LNCaP clone FGC (cell line): ENCODE data around the gene SLC35F1.
A peak's percentile ranks its signal among the peaks of the same experiment; 100 is the strongest.

Experiments used
- DNase-seq: peaks from one replicate; pipeline ENCODE4 v3.0.0-alpha.2; 2011; ENCODE audit warnings: low read depth
- H3K4me3 ChIP-seq: 2 replicates; pipeline ENCODE4 v1.5.1; 2011; ENCODE audit warnings: mild to moderate bottlenecking, low read depth, low read length, control low read depth
- TF ChIP-seq, protein P1 (sequence below): IDR thresholded peaks from 2 replicates; pipeline ENCODE4 v1.5.1; 2012; ENCODE audit warnings: mild to moderate bottlenecking; ENCODE audit not compliant: control insufficient read depth, insufficient read depth; ENCODE audit errors: extremely low read depth

The SLC35F1 gene

DNA sequence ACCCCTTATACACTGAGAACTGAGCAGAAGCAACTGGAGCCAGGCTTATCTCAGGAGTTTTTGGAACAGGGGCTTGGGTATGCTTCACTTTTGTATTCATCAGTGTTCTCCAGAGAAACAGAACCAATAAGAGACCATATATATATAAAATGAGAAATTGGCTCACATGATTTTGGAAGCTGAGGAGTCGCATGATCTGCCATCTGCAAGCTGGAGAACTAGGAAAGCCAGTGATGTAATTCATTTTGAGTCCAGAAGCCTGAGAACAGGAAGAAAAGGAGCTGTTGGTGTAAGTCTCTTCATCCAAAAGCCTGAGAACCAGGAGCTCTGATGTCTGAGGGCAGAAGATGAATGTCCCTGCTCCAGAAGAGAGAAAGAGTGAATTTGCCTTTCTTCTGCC is 272.0 kb downstream of the SLC35F1 start:
- TF ChIP-seq, protein P1, sequence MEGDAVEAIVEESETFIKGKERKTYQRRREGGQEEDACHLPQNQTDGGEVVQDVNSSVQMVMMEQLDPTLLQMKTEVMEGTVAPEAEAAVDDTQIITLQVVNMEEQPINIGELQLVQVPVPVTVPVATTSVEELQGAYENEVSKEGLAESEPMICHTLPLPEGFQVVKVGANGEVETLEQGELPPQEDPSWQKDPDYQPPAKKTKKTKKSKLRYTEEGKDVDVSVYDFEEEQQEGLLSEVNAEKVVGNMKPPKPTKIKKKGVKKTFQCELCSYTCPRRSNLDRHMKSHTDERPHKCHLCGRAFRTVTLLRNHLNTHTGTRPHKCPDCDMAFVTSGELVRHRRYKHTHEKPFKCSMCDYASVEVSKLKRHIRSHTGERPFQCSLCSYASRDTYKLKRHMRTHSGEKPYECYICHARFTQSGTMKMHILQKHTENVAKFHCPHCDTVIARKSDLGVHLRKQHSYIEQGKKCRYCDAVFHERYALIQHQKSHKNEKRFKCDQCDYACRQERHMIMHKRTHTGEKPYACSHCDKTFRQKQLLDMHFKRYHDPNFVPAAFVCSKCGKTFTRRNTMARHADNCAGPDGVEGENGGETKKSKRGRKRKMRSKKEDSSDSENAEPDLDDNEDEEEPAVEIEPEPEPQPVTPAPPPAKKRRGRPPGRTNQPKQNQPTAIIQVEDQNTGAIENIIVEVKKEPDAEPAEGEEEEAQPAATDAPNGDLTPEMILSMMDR, result no peak
- DNase-seq, result no peak
- H3K4me3 ChIP-seq, result no peak overlapping the region

DNA sequence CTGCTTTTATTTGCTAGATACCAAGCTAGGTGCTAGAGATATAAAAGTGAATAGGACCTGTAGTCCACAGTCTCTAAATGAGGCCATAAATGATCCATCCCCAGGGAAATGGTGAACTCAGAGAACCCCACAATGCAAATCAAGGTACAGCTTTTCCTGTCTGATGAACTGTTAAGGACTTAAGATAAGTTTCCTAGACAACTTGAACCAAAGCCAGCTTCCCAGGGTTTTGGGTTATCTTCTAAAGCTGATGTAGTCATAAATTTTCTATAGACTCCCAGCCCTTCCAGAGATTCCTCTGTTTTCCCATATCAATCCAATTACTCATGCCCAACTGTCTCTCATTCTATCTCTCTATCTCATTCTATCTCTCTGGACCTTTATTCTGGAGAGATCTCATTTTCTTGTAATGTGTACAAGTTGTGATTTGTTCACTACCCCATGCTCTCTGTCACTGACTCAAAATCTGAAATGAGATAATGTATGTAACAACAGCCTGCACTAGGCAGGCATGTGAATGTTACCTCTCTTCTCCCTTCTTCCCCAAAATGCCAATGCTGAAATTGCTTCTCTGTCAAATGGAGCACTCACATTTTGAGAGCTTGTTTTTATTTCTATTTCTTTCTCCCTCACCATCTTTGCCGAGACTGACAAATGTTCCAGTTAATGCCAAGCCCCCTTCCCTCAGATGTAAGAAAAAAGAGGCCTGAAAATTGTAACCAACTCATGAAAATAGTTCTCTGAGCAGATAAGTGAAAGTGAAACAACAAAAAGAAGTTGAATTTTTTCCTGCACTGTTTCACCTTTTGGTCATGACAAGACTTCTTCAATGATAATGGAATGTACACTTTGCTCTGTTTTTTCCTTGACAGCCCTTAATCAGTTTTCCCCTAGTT is 279.9 kb downstream of the SLC35F1 start:
- no peak for DNase-seq
- TF ChIP-seq, protein P1, result no peak
- H3K4me3 ChIP-seq, result no peak overlapping the region

DNA sequence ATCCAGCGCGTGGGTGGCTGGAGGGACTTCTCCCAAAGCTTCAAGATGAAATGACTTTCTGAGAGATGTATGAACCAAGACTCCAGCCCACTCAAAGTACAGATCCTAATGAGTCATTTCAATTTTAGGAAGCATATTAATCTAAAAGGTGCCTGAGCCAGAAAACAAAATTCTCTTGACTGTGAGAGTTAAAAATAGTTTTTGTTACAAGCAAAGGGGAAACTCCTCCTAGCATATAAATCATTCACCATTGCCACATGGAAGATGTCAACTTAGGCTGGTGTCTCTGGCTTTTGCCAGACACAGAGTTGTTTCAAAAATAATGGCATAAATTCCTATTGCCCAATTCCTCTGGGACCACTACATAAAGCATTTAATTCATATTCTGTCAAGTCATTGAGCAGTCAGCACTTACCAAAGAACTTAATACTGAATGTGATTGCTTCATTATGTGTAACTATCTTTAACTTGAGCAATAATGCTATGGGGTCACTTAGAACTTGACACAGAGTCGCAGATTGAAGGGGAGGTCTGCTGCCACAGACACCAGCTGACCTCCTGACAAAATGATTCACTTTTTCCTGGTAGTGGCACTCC is 280.6 kb downstream of the SLC35F1 start:
- no peak overlapping the region for H3K4me3 ChIP-seq
- TF ChIP-seq, protein P1, result no peak
- no peak for DNase-seq

DNA sequence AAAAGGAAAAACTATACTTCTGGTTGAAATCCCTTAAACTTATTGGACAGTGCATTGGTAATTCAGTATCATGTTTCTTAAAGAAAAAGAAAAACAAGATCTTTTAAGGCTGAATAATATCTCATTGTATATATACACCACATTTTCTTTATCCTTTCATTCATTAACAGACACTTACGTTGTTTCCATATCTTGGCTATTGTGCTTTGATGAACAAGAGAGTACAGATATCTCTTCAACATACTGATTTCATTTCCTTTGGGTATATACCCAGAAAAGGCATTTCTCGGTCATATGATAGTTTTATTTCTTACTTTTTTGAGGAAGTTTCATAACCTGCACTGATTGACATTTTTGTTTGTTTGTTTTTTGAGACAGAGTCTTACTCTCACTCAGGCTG is 281.5 kb downstream of the SLC35F1 start:
- TF ChIP-seq, protein P1, result no peak
- DNase-seq, result no peak

DNA sequence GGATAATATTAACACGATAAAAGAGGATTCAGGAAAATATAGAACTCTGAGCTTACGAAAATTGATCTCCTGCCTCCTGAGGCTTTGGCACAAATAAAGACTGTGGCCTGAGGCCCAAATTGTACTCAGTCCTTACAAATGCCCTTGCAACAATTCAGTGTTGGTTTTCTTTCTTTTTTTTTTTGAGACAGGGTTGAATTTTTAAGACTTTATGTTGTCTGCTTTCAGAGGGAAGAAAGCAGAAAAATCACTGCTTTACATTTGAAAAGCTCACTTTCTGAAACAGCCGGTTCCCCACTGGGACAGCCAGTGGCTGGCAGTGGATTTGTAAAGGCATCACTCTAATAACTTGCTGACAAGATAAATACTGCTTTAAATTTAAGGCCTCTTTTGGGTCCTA is 290.5 kb downstream of the SLC35F1 start:
- TF ChIP-seq, protein P1, result no peak
- no peak overlapping the region for H3K4me3 ChIP-seq
- DNase-seq, result no peak

More for the DNA sequence above, 281.5 kb downstream of the SLC35F1 start:
- H3K4me3 ChIP-seq, result no peak overlapping the region

DNA sequence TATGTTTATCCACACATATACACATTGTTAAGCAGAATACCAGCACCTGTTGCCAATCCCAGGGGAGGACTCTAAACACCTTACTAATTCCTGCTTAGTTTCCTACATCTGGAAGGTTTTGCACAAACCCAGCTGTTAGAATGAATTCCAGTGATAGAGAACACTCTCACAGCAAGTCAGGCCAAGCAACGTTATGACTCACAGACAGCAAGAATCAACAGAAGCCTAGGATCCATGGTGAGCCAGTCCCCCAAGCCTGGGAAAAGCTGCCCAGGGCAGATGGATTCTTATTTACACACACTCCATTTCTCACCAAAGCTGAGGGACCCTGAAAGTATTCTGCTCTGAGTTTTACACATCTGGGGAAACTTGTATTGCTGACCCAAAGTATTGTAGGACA is 291.7 kb downstream of the SLC35F1 start:
- peak; percentile 15 for DNase-seq
- TF ChIP-seq, protein P1, result no peak
- H3K4me3 ChIP-seq, result no peak overlapping the region
